ENCODE results near the gene PTCD2. TPM values are rescaled to one million over a fixed set of nuclear protein-coding genes. Genes with fewer than 3 reads are reported as not detected.

Gene PTCD2
- total RNA-seq, 1 experiment from 2014 or later = 12.7 TPM

- Histone ChIP-seq H3K9me3 (ENCODE audit: low read depth, low read length, poor library complexity, severe bottlenecking) (no peaks in the 10 kb centered on the region), H3K36me3 (ENCODE audit: insufficient read depth, low read length, poor library complexity, severe bottlenecking) (peaks cover 46% of the 10 kb centered on the region), H3K27me3 (replicated peaks; ENCODE audit: insufficient read depth, low read depth, low read length, poor library complexity) (no peaks in the 10 kb centered on the region), H3K4me3 (ENCODE audit: low read depth, low read length, poor library complexity, severe bottlenecking) (peak overlapping the region; percentile 80), H3K4me1 (ENCODE audit: insufficient read depth, low read length, poor library complexity, severe bottlenecking) (peaks cover 33% of the 10 kb centered on the region), H3K27ac (ENCODE audit: low read depth, low read length, poor library complexity, severe bottlenecking) (peak overlapping the region; percentile 98)
- TF ChIP-seq EZH2 (IDR thresholded peaks at IDR 0.05; ENCODE audit: borderline replicate concordance, low read depth, low read length, poor library complexity, severe bottlenecking) (no peak), CTCF (conservative IDR thresholded peaks at IDR 0.05; ENCODE audit: low read depth, low read length) (peak; percentile 92)
- BruUV-seq (replicated peaks) = TSS peak; percentile 72
- CTCF ChIA-PET = interaction anchor here (1.0 to 1.4 kb wide), 3 partner anchors 12 to 525 kb away, joined by 6 to 7 read pairs (median 7); partner anchors contain the start of genes MRPS27 and PTCD2
- intact Hi-C loops (cut with micrococcal nuclease; ENCODE audit: unreplicated experiment) = loop anchor here (2.0 to 5.0 kb wide), 2 partner anchors 171 to 525 kb away; no protein-coding TSS in a partner anchor
- POLR2A ChIA-PET (ENCODE audit: low non-redundant PET) = interaction anchor here (0.6 to 0.7 kb wide), 2 partner anchors 525 to 1193 kb away, joined by 3 read pairs; no protein-coding TSS in a partner anchor
- peak; percentile 99 for DNase-seq (ENCODE audit: low spot score)
Observed at GRCh38 chr5:72307968-72308852, 12.0 kb upstream of the PTCD2 start.

- intact Hi-C loops (cut with micrococcal nuclease; ENCODE audit: unreplicated experiment) = loop anchor here (2.0 to 5.0 kb wide), 2 partner anchors 172 to 526 kb away; no protein-coding TSS in a partner anchor
- peaks cover 52% of the 10 kb centered on the region for H3K36me3 ChIP-seq (ENCODE audit: insufficient read depth, low read length, poor library complexity, severe bottlenecking)
- POLR2A ChIA-PET (ENCODE audit: low non-redundant PET) = interaction anchor here (0.6 to 0.7 kb wide), 2 partner anchors 526 to 1192 kb away, joined by 3 read pairs; no protein-coding TSS in a partner anchor
- H3K27me3 ChIP-seq (replicated peaks; ENCODE audit: insufficient read depth, low read depth, low read length, poor library complexity) = no peaks in the 10 kb centered on the region
- H3K4me1 ChIP-seq (ENCODE audit: insufficient read depth, low read length, poor library complexity, severe bottlenecking) = peaks cover 33% of the 10 kb centered on the region
- BruUV-seq (replicated peaks) = no TSS peak
- no peaks in the 10 kb centered on the region for H3K9me3 ChIP-seq (ENCODE audit: low read depth, low read length, poor library complexity, severe bottlenecking)
- TF ChIP-seq EZH2 (IDR thresholded peaks at IDR 0.05; ENCODE audit: borderline replicate concordance, low read depth, low read length, poor library complexity, severe bottlenecking) = no peak
- TF ChIP-seq CTCF (conservative IDR thresholded peaks at IDR 0.05; ENCODE audit: low read depth, low read length) = no peak
- H3K27ac ChIP-seq (ENCODE audit: low read depth, low read length, poor library complexity, severe bottlenecking) = peak overlapping the region; percentile 98
- H3K4me3 ChIP-seq (ENCODE audit: low read depth, low read length, poor library complexity, severe bottlenecking) = peak overlapping the region; percentile 80
- DNase-seq (ENCODE audit: low spot score) = no peak
- CTCF ChIA-PET = interaction anchor here (1.0 to 1.4 kb wide), 3 partner anchors 11 to 525 kb away, joined by 6 to 7 read pairs (median 7); partner anchors contain the start of genes MRPS27 and PTCD2
Observed at GRCh38 chr5:72308853-72309191, 11.4 kb upstream of the PTCD2 start.

GRCh38 chr5:72313141-72313540 lies 7.0 kb upstream of the PTCD2 start:
- TF ChIP-seq EZH2 (IDR thresholded peaks at IDR 0.05; ENCODE audit: borderline replicate concordance, low read depth, low read length, poor library complexity, severe bottlenecking) = no peak
- no peak for TF ChIP-seq CTCF (conservative IDR thresholded peaks at IDR 0.05; ENCODE audit: low read depth, low read length)
- no peaks in the 10 kb centered on the region for H3K9me3 ChIP-seq (ENCODE audit: low read depth, low read length, poor library complexity, severe bottlenecking)
- ChIA-PET POLR2A (ENCODE audit: low non-redundant PET) (interaction anchor here (0.5 kb wide), 1 partner anchor 24 kb away, joined by 4 read pairs; no protein-coding TSS in a partner anchor), CTCF (no interaction called here)
- H3K4me3 ChIP-seq (ENCODE audit: low read depth, low read length, poor library complexity, severe bottlenecking) = no peak overlapping the region
- H3K4me1 ChIP-seq (ENCODE audit: insufficient read depth, low read length, poor library complexity, severe bottlenecking) = peaks cover 13% of the 10 kb centered on the region
- no peak overlapping the region for H3K27ac ChIP-seq (ENCODE audit: low read depth, low read length, poor library complexity, severe bottlenecking)
- H3K27me3 ChIP-seq (replicated peaks; ENCODE audit: insufficient read depth, low read depth, low read length, poor library complexity) = no peaks in the 10 kb centered on the region
- H3K36me3 ChIP-seq (ENCODE audit: insufficient read depth, low read length, poor library complexity, severe bottlenecking) = peaks cover 54% of the 10 kb centered on the region
- no TSS peak for BruUV-seq (replicated peaks)
- DNase-seq (ENCODE audit: low spot score) = no peak
- intact Hi-C loops (cut with micrococcal nuclease; ENCODE audit: unreplicated experiment) = no loop called here
